D341Med (cell line): ENCODE results near the gene DRAM1.
"Not testable (repeated sequence)": the region's sequence is repeated elsewhere in the genome, so short reads cannot be mapped to it uniquely, and the experiment has no call there.

ENCODE experiments used
- DNase-seq: peaks from one replicate; pipeline ENCODE4 v3.0.0; 2012; ENCODE audit warnings: low spot score

The DRAM1 gene

GRCh38 chr12:101906226-101906625 lies 28.8 kb downstream of the DRAM1 start:
- no peak for DNase-seq

GRCh38 chr12:101908395-101908794 lies 31.0 kb downstream of the DRAM1 start:
- no peak for DNase-seq

GRCh38 chr12:101909646-101910045 lies 32.3 kb downstream of the DRAM1 start:
- DNase-seq: no peak

GRCh38 chr12:101915841-101916240 lies 38.5 kb downstream of the DRAM1 start:
- DNase-seq: no peak

- DNase-seq: not testable (repeated sequence)
These were observed 41.4 kb downstream of the DRAM1 start for GRCh38 chr12:101918805-101919204.

- DNase-seq: no peak
These were observed 42.1 kb downstream of the DRAM1 start for GRCh38 chr12:101919447-101919846.

- DNase-seq: no peak
These were observed 43.5 kb downstream of the DRAM1 start for GRCh38 chr12:101920906-101921305.

GRCh38 chr12:101923045-101923718 lies 45.8 kb downstream of the DRAM1 start:
- DNase-seq: no peak

GRCh38 chr12:101924618-101925017 lies 47.2 kb downstream of the DRAM1 start:
- DNase-seq: no peak

- no peak for DNase-seq
These were observed 48.0 kb downstream of the DRAM1 start for GRCh38 chr12:101925361-101925760.

- DNase-seq: no peak
These were observed 48.6 kb downstream of the DRAM1 start for GRCh38 chr12:101925935-101926334.

- DNase-seq: no peak
These were observed 49.7 kb downstream of the DRAM1 start for GRCh38 chr12:101927036-101927435.

- DNase-seq: no peak
These were observed 50.6 kb downstream of the DRAM1 start for GRCh38 chr12:101927999-101928398.

- DNase-seq: no peak
These were observed 51.2 kb downstream of the DRAM1 start for GRCh38 chr12:101928556-101928955.

GRCh38 chr12:101929365-101930041 lies 52.1 kb downstream of the DRAM1 start:
- no peak for DNase-seq

- DNase-seq: no peak
These were observed 54.3 kb downstream of the DRAM1 start for GRCh38 chr12:101931498-101932326.

GRCh38 chr12:101933866-101934514 lies 56.6 kb downstream of the DRAM1 start:
- no peak for DNase-seq

GRCh38 chr12:101935890-101936746 lies 58.7 kb downstream of the DRAM1 start:
- no peak for DNase-seq

- DNase-seq: no peak
These were observed 61.9 kb downstream of the DRAM1 start for GRCh38 chr12:101939306-101939705.

GRCh38 chr12:101939856-101940265 lies 62.5 kb downstream of the DRAM1 start:
- DNase-seq: peak; percentile 71

- no peak for DNase-seq
These were observed 63.1 kb downstream of the DRAM1 start for GRCh38 chr12:101940400-101940950.
